OCI-LY7 (cell line): Measurements from ENCODE around the gene CKMT1B. TPM values are rescaled to one million over a fixed set of nuclear protein-coding genes. Genes with fewer than 3 reads are reported as not detected.
"Not testable (repeated sequence)": the region's sequence is repeated elsewhere in the genome, so short reads cannot be mapped to it uniquely, and the experiment has no call there.

ENCODE experiments used
- BruUV-seq: library from RNA; stranded (reverse); fragments of 400-500 nt; replicated peaks from 2 replicates; lab custom pipeline; 2021; lab: Mats Ljungman, UMichigan
- CTCF ChIA-PET: fragments of 300-600 bp; sonication (Branson Sonifier 250); formaldehyde crosslinking; loops from one replicate; lab custom pipeline; 2022; ENCODE audit warnings: antibody characterized with exemption; ENCODE audit not compliant: unreplicated experiment; lab: Charles Lee
- POLR2A ChIA-PET: fragments of 300-600 bp; sonication (Branson Sonifier 250); formaldehyde crosslinking; loops from one replicate; lab custom pipeline; 2022; ENCODE audit warnings: antibody characterized with exemption; lab: Charles Lee
- DNase-seq: peaks from one replicate; pipeline ENCODE4 v3.0.0-alpha.2; 2015; ENCODE audit warnings: low spot score
- H2AFZ ChIP-seq: fragments of 200-600 bp; sonication (generic), shearing (Covaris generic); 2 replicates; pipeline ENCODE4 v1.6.1; 2014; ENCODE audit warnings: mild to moderate bottlenecking, antibody characterized with exemption, low read length, moderate library complexity
- H3K27ac ChIP-seq: fragments of 200-600 bp; sonication (generic); 2 replicates; pipeline ENCODE4 v1.5.1; 2014; ENCODE audit warnings: mixed run types, low read depth, mild to moderate bottlenecking, moderate library complexity, low read length, inconsistent platforms; ENCODE audit not compliant: poor library complexity, severe bottlenecking
- H3K36me3 ChIP-seq: fragments of 200-600 bp; sonication (generic); 2 replicates; pipeline ENCODE4 v1.6.1; 2014; ENCODE audit warnings: mild to moderate bottlenecking, antibody characterized with exemption, low read length, moderate library complexity, mixed read lengths; ENCODE audit not compliant: insufficient read depth
- H3K4me1 ChIP-seq: fragments of 200-600 bp; sonication (generic); 2 replicates; pipeline ENCODE4 v1.5.1; 2014; ENCODE audit warnings: mild to moderate bottlenecking, low read length; ENCODE audit not compliant: insufficient read depth, poor library complexity, severe bottlenecking
- H3K4me2 ChIP-seq: fragments of 200-600 bp; sonication (generic); 2 replicates; pipeline ENCODE4 v1.6.1; 2014; ENCODE audit warnings: mild to moderate bottlenecking, low read length
- H3K4me3 ChIP-seq: fragments of 200-600 bp; sonication (generic); 2 replicates; pipeline ENCODE4 v1.5.1; 2014; ENCODE audit warnings: mild to moderate bottlenecking, low read depth, low read length; ENCODE audit not compliant: poor library complexity, severe bottlenecking
- H3K79me2 ChIP-seq: fragments of 200-600 bp; sonication (generic); 2 replicates; pipeline ENCODE4 v1.6.1; 2016; ENCODE audit warnings: low read depth, mild to moderate bottlenecking, low read length, moderate library complexity, mixed read lengths; ENCODE audit not compliant: insufficient read depth
- H3K9me2 ChIP-seq: fragments of 200-600 bp; sonication (generic); 2 replicates; pipeline ENCODE4 v1.6.1; 2016; ENCODE audit warnings: mild to moderate bottlenecking, low read length, mixed read lengths; ENCODE audit not compliant: insufficient read depth
- H3K9me3 ChIP-seq: fragments of 200-600 bp; sonication (generic); 2 replicates; pipeline ENCODE4 v1.6.1; 2014; ENCODE audit warnings: mild to moderate bottlenecking, mixed run types, low read length, mixed read lengths
- H4K20me1 ChIP-seq: fragments of 200-600 bp; sonication (generic); 2 replicates; pipeline ENCODE4 v1.6.1; 2014; ENCODE audit warnings: mild to moderate bottlenecking, antibody characterized with exemption, low read length, moderate library complexity, mixed read lengths; ENCODE audit not compliant: insufficient read depth
- CTCF ChIP-seq: fragments of 200-600 bp; sonication (generic); conservative IDR thresholded peaks from 2 replicates; pipeline ENCODE4 v1.5.1; 2014; ENCODE audit warnings: mild to moderate bottlenecking, antibody characterized with exemption, low read length, moderate library complexity, mixed read lengths
- EZH2phosphoT487 ChIP-seq: fragments of 200-600 bp; sonication (generic); IDR thresholded peaks from 2 replicates; pipeline ENCODE4 v1.6.1; 2018; ENCODE audit warnings: low read depth, borderline replicate concordance, mild to moderate bottlenecking, mixed run types, antibody characterized with exemption, low read length, moderate library complexity, mixed read lengths
- intact Hi-C: fragments of 100-400 bp; cut with micrococcal nuclease; formaldehyde crosslinking; loops from one replicate; pipeline ENCODE4 v1.10.0; 2022; ENCODE audit not compliant: unreplicated experiment
- total RNA-seq, 2 experiments: library from RNA; depleted of rRNA in 1 of 2; stranded (reverse); fragments of >200 nt in 1 of 2; shearing (Covaris generic) in 1 of 2; gene quantifications; 2 replicates each; pipeline ENCODE4 v1.2.3, GENCODE V29; 2014 to 2022

The CKMT1B gene
- total RNA-seq, 2 experiments from 2014 or later = 0.25 to 4.1 TPM

DNA sequence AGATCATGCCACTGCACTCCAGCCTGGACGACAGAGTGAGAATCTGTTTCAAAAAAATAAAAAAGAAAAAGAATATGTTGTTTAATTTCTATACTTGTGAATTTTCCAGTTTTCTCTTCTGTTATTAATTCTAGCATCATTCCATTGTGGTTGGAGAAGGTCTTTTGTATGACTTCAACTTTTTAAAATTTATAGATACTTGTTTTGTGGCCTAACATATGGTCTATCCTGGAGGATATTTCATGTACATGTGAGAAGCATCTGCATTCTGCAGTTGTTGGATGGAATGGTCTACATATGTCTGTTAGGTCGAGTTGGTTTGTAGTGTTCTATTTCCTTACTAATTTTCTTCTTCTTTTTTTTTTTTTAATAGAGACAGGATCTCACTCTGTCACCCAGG, 40.8 kb upstream of the CKMT1B start:
- POLR2A ChIA-PET = no interaction called here
- BruUV-seq = no TSS peak
- intact Hi-C loops = no loop called here

DNA sequence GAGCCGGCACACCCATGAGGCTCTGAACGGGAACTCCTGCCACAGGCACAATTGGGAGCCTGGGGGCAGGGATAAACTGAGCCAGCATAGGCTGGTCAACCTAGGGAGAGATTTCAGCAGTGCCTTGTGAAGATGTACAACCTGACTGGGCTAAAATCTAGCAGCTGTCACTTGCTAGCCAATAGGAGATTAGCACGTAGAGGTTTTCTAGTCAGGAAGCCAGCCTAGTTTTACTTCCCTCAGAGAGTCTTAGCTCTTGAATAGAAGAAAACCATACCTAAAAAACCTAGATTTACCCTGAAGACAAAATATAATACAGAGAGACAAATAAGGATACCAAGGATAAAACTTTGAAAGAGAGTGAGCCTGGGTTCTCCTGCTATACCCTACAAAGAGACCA, 31.1 kb upstream of the CKMT1B start:
- H3K4me3 ChIP-seq, intact Hi-C loops, H3K27ac ChIP-seq, H3K79me2 ChIP-seq, H2AFZ ChIP-seq, H3K4me2 ChIP-seq, CTCF ChIA-PET, H3K4me1 ChIP-seq, POLR2A ChIA-PET, DNase-seq, H4K20me1 ChIP-seq, H3K9me2 ChIP-seq, BruUV-seq, H3K9me3 ChIP-seq: not testable (repeated sequence)
- peaks cover 12% of the 10 kb centered on the region; the same call in 1 of the 2 replicates for H3K36me3 ChIP-seq

More for the DNA sequence above, 40.8 kb upstream of the CKMT1B start:
- TF ChIP-seq CTCF (no peak), EZH2phosphoT487 (no peak)
- no peak for DNase-seq
- Histone ChIP-seq H3K4me2 (no peak overlapping the region), H3K4me3 (no peak overlapping the region), H2AFZ (no peak overlapping the region), H4K20me1 (no peaks in the 10 kb centered on the region), H3K9me3 (no peaks in the 10 kb centered on the region), H3K36me3 (peaks cover 40% of the 10 kb centered on the region), H3K27ac (no peak overlapping the region), H3K9me2 (no peaks in the 10 kb centered on the region), H3K79me2 (no peaks in the 10 kb centered on the region), H3K4me1 (no peaks in the 10 kb centered on the region)
- CTCF ChIA-PET = no interaction called here

GRCh38 chr15:43563793-43564192, 30.0 kb upstream of the CKMT1B start:
- BruUV-seq, POLR2A ChIA-PET, H3K36me3 ChIP-seq, H3K9me3 ChIP-seq, DNase-seq, H2AFZ ChIP-seq, CTCF ChIA-PET, H3K27ac ChIP-seq, H4K20me1 ChIP-seq, H3K79me2 ChIP-seq, H3K4me2 ChIP-seq, H3K4me1 ChIP-seq, H3K9me2 ChIP-seq, intact Hi-C loops, H3K4me3 ChIP-seq: not testable (repeated sequence)

DNA sequence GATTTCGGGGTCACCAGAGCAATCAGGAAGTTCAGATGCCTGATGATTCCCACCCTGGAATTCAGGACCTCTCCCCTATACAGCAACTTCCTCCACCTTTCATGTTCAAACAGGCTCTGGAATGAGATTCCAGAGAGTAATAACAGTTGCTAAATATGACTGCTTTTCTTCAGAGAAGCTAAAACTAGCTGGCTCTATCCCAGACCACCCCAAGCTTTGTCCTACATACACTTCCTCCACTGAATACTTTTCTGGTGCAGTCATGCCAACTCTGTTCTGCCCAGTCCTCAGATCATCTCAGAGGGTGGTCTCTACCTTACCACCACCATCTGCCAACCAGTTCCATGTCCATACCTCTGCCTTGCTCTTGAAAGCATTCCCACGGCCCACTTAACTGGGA, 27.2 kb upstream of the CKMT1B start:
- H3K79me2 ChIP-seq, H3K9me3 ChIP-seq, intact Hi-C loops, DNase-seq, BruUV-seq, H3K9me2 ChIP-seq, POLR2A ChIA-PET, H3K4me1 ChIP-seq, H3K4me3 ChIP-seq, H4K20me1 ChIP-seq, CTCF ChIA-PET, H3K36me3 ChIP-seq, H3K4me2 ChIP-seq, H2AFZ ChIP-seq, H3K27ac ChIP-seq: not testable (repeated sequence)

DNA sequence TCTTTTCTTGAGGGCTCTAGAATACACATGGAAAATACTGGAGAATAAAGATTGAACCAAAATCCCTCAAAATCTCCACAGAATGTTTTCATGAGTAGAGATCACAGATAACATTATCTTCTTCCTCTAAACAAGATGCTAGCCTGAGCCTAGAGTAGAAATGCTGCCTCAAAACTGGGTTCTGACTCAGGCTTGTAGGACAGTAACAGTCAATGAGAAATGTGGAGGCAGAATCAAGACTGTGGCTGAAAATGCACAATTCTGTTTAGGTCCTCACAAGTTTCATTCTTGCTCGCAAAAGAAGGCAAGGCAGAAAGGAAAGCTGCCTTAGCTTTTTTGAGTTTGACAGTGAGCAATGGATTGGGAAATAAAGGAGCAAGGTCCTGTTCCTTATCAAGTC, 19.2 kb upstream of the CKMT1B start:
- BruUV-seq, H3K9me2 ChIP-seq, H3K36me3 ChIP-seq, CTCF ChIA-PET, H3K27ac ChIP-seq, H3K79me2 ChIP-seq, H2AFZ ChIP-seq, DNase-seq, H3K9me3 ChIP-seq, H3K4me2 ChIP-seq, intact Hi-C loops, POLR2A ChIA-PET, H3K4me3 ChIP-seq, H4K20me1 ChIP-seq, H3K4me1 ChIP-seq: not testable (repeated sequence)

DNA sequence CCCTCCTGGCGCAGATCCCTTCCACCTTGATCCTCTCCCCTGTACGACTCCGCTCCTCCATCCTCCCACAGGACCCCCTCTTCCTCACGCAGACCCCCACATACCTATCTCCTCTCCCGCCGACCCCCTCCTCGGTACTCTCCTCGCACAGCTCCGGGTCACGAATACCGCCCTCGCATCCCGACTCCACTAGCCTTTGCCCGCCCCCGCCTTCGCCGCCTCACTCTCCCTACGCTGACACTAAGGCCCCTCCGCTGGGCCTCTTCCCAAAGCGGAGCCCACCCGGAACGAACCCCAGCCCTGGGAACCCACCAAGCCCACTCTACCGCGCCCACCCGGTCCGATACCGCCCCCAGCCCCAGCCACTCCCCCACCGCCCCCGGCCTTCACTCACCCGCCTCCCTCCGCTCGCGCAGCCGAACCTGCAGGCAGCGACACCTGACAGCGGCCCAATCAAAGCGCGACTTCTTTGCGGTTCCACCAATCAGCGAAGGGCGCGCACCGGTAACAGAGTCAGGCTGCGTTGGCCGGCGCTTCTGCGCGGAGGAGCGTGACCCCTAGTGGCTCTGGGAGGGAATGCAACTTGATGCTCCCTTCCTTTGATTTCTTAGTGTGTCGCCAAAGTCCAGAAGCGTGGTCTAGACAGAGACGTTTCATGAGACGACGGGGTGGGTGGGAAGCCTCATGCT, 3.9 kb upstream of the CKMT1B start, which contains the start of gene PPIP5K1:
Gene PPIP5K1, minus strand, starts transcription at position 431 of the 689 bp plus-strand sequence. CDS start 5,704 bp downstream, outside the sequence.
- intact Hi-C loops, H3K27ac ChIP-seq, H3K9me3 ChIP-seq, H3K4me3 ChIP-seq, H3K79me2 ChIP-seq, H3K4me1 ChIP-seq, CTCF ChIA-PET, DNase-seq, BruUV-seq, H3K36me3 ChIP-seq, H3K9me2 ChIP-seq, POLR2A ChIA-PET, H3K4me2 ChIP-seq, H2AFZ ChIP-seq, H4K20me1 ChIP-seq: not testable (repeated sequence)
